ENCODE data around the gene EMC1.

- TF ChIP-seq CTCF (IDR thresholded peaks at IDR 0.05) (no peak), MEF2A (IDR thresholded peaks at IDR 0.05; ENCODE audit: borderline replicate concordance, low read depth) (no peak), YY1 (IDR thresholded peaks at IDR 0.05; ENCODE audit: low read depth) (no peak), REST (IDR thresholded peaks at IDR 0.05; ENCODE audit: low read depth, low read length) (no peak), MXI1 (IDR thresholded peaks at IDR 0.05; ENCODE audit: low read depth, low read length) (no peak), SMC3 (IDR thresholded peaks at IDR 0.05; ENCODE audit: low read depth, low read length) (no peak), EZH2phosphoT487 (IDR thresholded peaks at IDR 0.05; ENCODE audit: borderline replicate concordance, low read depth) (no peak), RFX5 (IDR thresholded peaks at IDR 0.05; ENCODE audit: low read length) (no peak), RAD21 (IDR thresholded peaks at IDR 0.05; ENCODE audit: low read length) (no peak), USF1 (IDR thresholded peaks at IDR 0.05; ENCODE audit: borderline replicate concordance, low read depth) (no peak), POLR2AphosphoS5 (IDR thresholded peaks at IDR 0.05; ENCODE audit: low read depth, low read length) (no peak), ELF1 (IDR thresholded peaks at IDR 0.05) (no peak), FOXJ3 (CRISPR knock-in tag; IDR thresholded peaks at IDR 0.05) (no peak), FOSL2 (IDR thresholded peaks at IDR 0.05; ENCODE audit: borderline replicate concordance, low read depth) (no peak)
These were observed 48.9 kb downstream of the EMC1 start for GRCh38 chr1:19202396-19202795.

Measured in SK-N-SH (cell line).